ENCODE data around the gene COL5A1. TPM values are rescaled to one million over a fixed set of nuclear protein-coding genes. Genes with fewer than 3 reads are reported as not detected.

Gene COL5A1
- total and polyA plus RNA-seq, 2 experiments from 2014 or later: 2.5 to 13.1 TPM

GRCh38 chr9:134770972-134771971 is 129.7 kb downstream of the COL5A1 start:
- H3F3A ChIP-seq (replicated peaks; ENCODE audit: low read depth): no peaks in the 10 kb centered on the region
- H3K36me3 Mint-ChIP-seq (ENCODE audit: low read depth): no peaks in the 10 kb centered on the region
- no peaks in the 10 kb centered on the region for H3K9me2 ChIP-seq (ENCODE audit: insufficient read depth)
- no peak overlapping the region for H3K4me3 ChIP-seq
- H3K27me3 Mint-ChIP-seq (ENCODE audit: insufficient read depth, low read depth, poor library complexity): no peaks in the 10 kb centered on the region
- ATAC-seq: no peak
- H3K27ac ChIP-seq (ENCODE audit: low read depth): no peak overlapping the region
- H3K27me3 ChIP-seq (ENCODE audit: insufficient read depth): no peaks in the 10 kb centered on the region
- H4K20me1 ChIP-seq (replicated peaks; ENCODE audit: insufficient read depth): no peaks in the 10 kb centered on the region
- H3K4me2 ChIP-seq: no peak overlapping the region
- no peaks in the 10 kb centered on the region for H3K79me2 ChIP-seq (replicated peaks; ENCODE audit: insufficient read depth)
- H2AFZ ChIP-seq: no peak overlapping the region
- no peak for TF ChIP-seq ZNF462 (CRISPR knock-in tag; IDR thresholded peaks at IDR 0.05)
- TF ChIP-seq, protein P1, sequence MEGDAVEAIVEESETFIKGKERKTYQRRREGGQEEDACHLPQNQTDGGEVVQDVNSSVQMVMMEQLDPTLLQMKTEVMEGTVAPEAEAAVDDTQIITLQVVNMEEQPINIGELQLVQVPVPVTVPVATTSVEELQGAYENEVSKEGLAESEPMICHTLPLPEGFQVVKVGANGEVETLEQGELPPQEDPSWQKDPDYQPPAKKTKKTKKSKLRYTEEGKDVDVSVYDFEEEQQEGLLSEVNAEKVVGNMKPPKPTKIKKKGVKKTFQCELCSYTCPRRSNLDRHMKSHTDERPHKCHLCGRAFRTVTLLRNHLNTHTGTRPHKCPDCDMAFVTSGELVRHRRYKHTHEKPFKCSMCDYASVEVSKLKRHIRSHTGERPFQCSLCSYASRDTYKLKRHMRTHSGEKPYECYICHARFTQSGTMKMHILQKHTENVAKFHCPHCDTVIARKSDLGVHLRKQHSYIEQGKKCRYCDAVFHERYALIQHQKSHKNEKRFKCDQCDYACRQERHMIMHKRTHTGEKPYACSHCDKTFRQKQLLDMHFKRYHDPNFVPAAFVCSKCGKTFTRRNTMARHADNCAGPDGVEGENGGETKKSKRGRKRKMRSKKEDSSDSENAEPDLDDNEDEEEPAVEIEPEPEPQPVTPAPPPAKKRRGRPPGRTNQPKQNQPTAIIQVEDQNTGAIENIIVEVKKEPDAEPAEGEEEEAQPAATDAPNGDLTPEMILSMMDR (conservative IDR thresholded peaks at IDR 0.05; ENCODE audit: low read depth in 2 of 2): no peak
- no peak for TF ChIP-seq JUNB (IDR thresholded peaks at IDR 0.05; ENCODE audit: unreplicated experiment)
- TF ChIP-seq EZH2phosphoT487 (IDR thresholded peaks at IDR 0.05; ENCODE audit: unreplicated experiment): no peak
- TF ChIP-seq, protein P2, sequence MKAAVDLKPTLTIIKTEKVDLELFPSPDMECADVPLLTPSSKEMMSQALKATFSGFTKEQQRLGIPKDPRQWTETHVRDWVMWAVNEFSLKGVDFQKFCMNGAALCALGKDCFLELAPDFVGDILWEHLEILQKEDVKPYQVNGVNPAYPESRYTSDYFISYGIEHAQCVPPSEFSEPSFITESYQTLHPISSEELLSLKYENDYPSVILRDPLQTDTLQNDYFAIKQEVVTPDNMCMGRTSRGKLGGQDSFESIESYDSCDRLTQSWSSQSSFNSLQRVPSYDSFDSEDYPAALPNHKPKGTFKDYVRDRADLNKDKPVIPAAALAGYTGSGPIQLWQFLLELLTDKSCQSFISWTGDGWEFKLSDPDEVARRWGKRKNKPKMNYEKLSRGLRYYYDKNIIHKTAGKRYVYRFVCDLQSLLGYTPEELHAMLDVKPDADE (IDR thresholded peaks at IDR 0.05): no peak
- no peak for TF ChIP-seq NANOG (IDR thresholded peaks at IDR 0.05; ENCODE audit: borderline replicate concordance)
- TF ChIP-seq, protein P3, sequence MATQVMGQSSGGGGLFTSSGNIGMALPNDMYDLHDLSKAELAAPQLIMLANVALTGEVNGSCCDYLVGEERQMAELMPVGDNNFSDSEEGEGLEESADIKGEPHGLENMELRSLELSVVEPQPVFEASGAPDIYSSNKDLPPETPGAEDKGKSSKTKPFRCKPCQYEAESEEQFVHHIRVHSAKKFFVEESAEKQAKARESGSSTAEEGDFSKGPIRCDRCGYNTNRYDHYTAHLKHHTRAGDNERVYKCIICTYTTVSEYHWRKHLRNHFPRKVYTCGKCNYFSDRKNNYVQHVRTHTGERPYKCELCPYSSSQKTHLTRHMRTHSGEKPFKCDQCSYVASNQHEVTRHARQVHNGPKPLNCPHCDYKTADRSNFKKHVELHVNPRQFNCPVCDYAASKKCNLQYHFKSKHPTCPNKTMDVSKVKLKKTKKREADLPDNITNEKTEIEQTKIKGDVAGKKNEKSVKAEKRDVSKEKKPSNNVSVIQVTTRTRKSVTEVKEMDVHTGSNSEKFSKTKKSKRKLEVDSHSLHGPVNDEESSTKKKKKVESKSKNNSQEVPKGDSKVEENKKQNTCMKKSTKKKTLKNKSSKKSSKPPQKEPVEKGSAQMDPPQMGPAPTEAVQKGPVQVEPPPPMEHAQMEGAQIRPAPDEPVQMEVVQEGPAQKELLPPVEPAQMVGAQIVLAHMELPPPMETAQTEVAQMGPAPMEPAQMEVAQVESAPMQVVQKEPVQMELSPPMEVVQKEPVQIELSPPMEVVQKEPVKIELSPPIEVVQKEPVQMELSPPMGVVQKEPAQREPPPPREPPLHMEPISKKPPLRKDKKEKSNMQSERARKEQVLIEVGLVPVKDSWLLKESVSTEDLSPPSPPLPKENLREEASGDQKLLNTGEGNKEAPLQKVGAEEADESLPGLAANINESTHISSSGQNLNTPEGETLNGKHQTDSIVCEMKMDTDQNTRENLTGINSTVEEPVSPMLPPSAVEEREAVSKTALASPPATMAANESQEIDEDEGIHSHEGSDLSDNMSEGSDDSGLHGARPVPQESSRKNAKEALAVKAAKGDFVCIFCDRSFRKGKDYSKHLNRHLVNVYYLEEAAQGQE (IDR thresholded peaks at IDR 0.05; ENCODE audit: unreplicated experiment): no peak
- TF ChIP-seq POLR2AphosphoS5 (IDR thresholded peaks at IDR 0.05; ENCODE audit: low read depth): no peak
- TF ChIP-seq ZNF331 (CRISPR knock-in tag; IDR thresholded peaks at IDR 0.05; ENCODE audit: low read depth): no peak
- no peak for TF ChIP-seq ZNF114 (CRISPR knock-in tag; IDR thresholded peaks at IDR 0.05)
- no peak overlapping the region for H3K27ac Mint-ChIP-seq
- H3K4me3 Mint-ChIP-seq: no peak overlapping the region
- H3K4me1 Mint-ChIP-seq: no peaks in the 10 kb centered on the region; the same call in 2 of the 3 replicates
- no peaks in the 10 kb centered on the region for H3K4me1 ChIP-seq (ENCODE audit: insufficient read depth)
- DNase-seq (ENCODE audit: low spot score): no peak
- H3K9me3 Mint-ChIP-seq: no peaks in the 10 kb centered on the region
- H3K36me3 ChIP-seq (ENCODE audit: insufficient read depth): no peaks in the 10 kb centered on the region

Measured in GM23338 (cell line).